PC-3 (cell line): ENCODE results near the gene PIGS. TPM values are rescaled to one million over a fixed set of nuclear protein-coding genes. Genes with fewer than 3 reads are reported as not detected.

Experiments
- ATAC-seq: fragments of 200-7000 bp; cut with Tn5 transposase; 2 replicates; pipeline ENCODE4 v1.9.1; 2020; ENCODE audit warnings: mild to moderate bottlenecking, moderate library complexity
- BruUV-seq: library from RNA; stranded (reverse); fragments of 400-500 nt; replicated peaks from 2 replicates; lab custom pipeline; 2021; lab: Mats Ljungman, UMichigan
- CTCF ChIA-PET: fragments of 300-600 bp; sonication (Branson Sonifier 250); formaldehyde crosslinking; loops from one replicate; lab custom pipeline; 2022; ENCODE audit warnings: antibody characterized with exemption; lab: Charles Lee
- POLR2A ChIA-PET: fragments of 300-600 bp; sonication (Branson Sonifier 250); formaldehyde crosslinking; loops from one replicate; lab custom pipeline; 2022; ENCODE audit warnings: antibody characterized with exemption; ENCODE audit not compliant: unreplicated experiment; lab: Charles Lee
- DNase-seq: peaks from one replicate; pipeline ENCODE4 v3.0.0-alpha.2; 2015
- H2AFZ ChIP-seq: fragments of 300-600 bp; sonication (generic); 2 replicates; pipeline ENCODE4 v1.6.0; 2016; ENCODE audit warnings: antibody characterized with exemption, low read length
- H3F3A ChIP-seq: fragments of 300-600 bp; sonication (generic); one replicate; pipeline ENCODE4 v1.6.0; 2017; ENCODE audit warnings: antibody characterized with exemption, low read length, control low read depth, mild to moderate bottlenecking; ENCODE audit not compliant: unreplicated experiment
- H3K27ac ChIP-seq: fragments of 300-600 bp; sonication (generic); 2 replicates; pipeline ENCODE4 v1.5.1; 2016; ENCODE audit warnings: mild to moderate bottlenecking, low read length
- H3K27me3 ChIP-seq: fragments of 300-600 bp; sonication (generic); 2 replicates; pipeline ENCODE4 v1.6.1; 2016; ENCODE audit warnings: low read length, mixed read lengths
- H3K36me3 ChIP-seq: fragments of 300-600 bp; sonication (generic); 2 replicates; pipeline ENCODE4 v1.6.1; 2016; ENCODE audit warnings: low read depth, mixed run types, low read length, mixed read lengths
- H3K4me1 ChIP-seq: fragments of 300-600 bp; sonication (generic); 2 replicates; pipeline ENCODE4 v1.5.1; 2016; ENCODE audit warnings: low read length; ENCODE audit not compliant: insufficient read depth
- H3K4me2 ChIP-seq: fragments of 300-600 bp; sonication (generic); 2 replicates; pipeline ENCODE4 v1.6.0; 2016; ENCODE audit warnings: low read length
- H3K4me3 ChIP-seq: fragments of 300-600 bp; sonication (generic); 2 replicates; pipeline ENCODE4 v1.5.1; 2016; ENCODE audit warnings: mild to moderate bottlenecking, low read length, mixed read lengths
- H3K79me2 ChIP-seq: fragments of 300-600 bp; sonication (generic); 2 replicates; pipeline ENCODE4 v1.6.1; 2017; ENCODE audit warnings: low read length, mixed read lengths
- H3K9ac ChIP-seq: fragments of 300-600 bp; sonication (generic); 2 replicates; pipeline ENCODE4 v1.6.0; 2016; ENCODE audit warnings: mild to moderate bottlenecking, low read length
- H3K9me2 ChIP-seq: fragments of 300-600 bp; sonication (generic); replicated peaks from 2 replicates; pipeline ENCODE4 v1.6.1; 2016; ENCODE audit warnings: mixed run types, low read length, mixed read lengths
- H3K9me3 ChIP-seq: fragments of 300-600 bp; sonication (generic); 2 replicates; pipeline ENCODE4 v1.6.1; 2016; ENCODE audit warnings: low read length, mixed read lengths
- H4K20me1 ChIP-seq: fragments of 300-600 bp; sonication (generic); 2 replicates; pipeline ENCODE4 v1.6.1; 2016; ENCODE audit warnings: low read length, mixed read lengths
- CTCF ChIP-seq: fragments of 300-600 bp; sonication (generic); conservative IDR thresholded peaks from 2 replicates; pipeline ENCODE4 v1.5.1; 2017; ENCODE audit warnings: antibody characterized with exemption, low read depth, mild to moderate bottlenecking, low read length
- EZH2 ChIP-seq: fragments of 300-600 bp; sonication (generic); IDR thresholded peaks from one replicate; pipeline ENCODE4 v1.6.1; 2017; ENCODE audit warnings: antibody characterized with exemption, mild to moderate bottlenecking, low read length; ENCODE audit not compliant: unreplicated experiment
- EZH2phosphoT487 ChIP-seq: fragments of 300-600 bp; sonication (generic); IDR thresholded peaks from 2 replicates; pipeline ENCODE4 v1.6.1; 2018; ENCODE audit warnings: mild to moderate bottlenecking, antibody characterized with exemption, low read length, borderline replicate concordance
- intact Hi-C: fragments of 100-400 bp; cut with micrococcal nuclease; formaldehyde crosslinking; loops from 2 replicates; pipeline ENCODE4 v1.9.0; 2023
- total RNA-seq: library from RNA; depleted of rRNA; stranded (reverse); fragments of >200 nt; gene quantifications from 2 replicates; pipeline ENCODE4 v1.2.3, GENCODE V29; 2014

Gene PIGS
- total RNA-seq, 1 experiment from 2014 or later: 15.8 TPM

- POLR2A ChIA-PET: no interaction called here
- no peaks in the 10 kb centered on the region for H3K36me3 ChIP-seq
- no peak overlapping the region for H2AFZ ChIP-seq
- no peak for DNase-seq
- intact Hi-C loops: no loop called here
- H3F3A ChIP-seq: no peaks in the 10 kb centered on the region
- ATAC-seq: no peak
- H3K27me3 ChIP-seq: no peaks in the 10 kb centered on the region
- CTCF ChIA-PET: no interaction called here
- no peaks in the 10 kb centered on the region for H3K79me2 ChIP-seq
- H3K27ac ChIP-seq: no peak overlapping the region
- no peaks in the 10 kb centered on the region for H4K20me1 ChIP-seq
- no peak for TF ChIP-seq EZH2phosphoT487
- no peak for TF ChIP-seq CTCF
- no peak for TF ChIP-seq EZH2
- H3K4me2 ChIP-seq: no peak overlapping the region
- H3K4me1 ChIP-seq: peaks cover 7% of the 10 kb centered on the region; the same call in 1 of the 2 replicates
- BruUV-seq: no TSS peak
- no peak overlapping the region for H3K9ac ChIP-seq
- no peaks in the 10 kb centered on the region for H3K9me2 ChIP-seq
- H3K4me3 ChIP-seq: no peak overlapping the region
- no peaks in the 10 kb centered on the region for H3K9me3 ChIP-seq
Measured at GRCh38 chr17:28538296-28538895, 32.9 kb downstream of the PIGS start.

GRCh38 chr17:28537219-28537610 lies 34.1 kb downstream of the PIGS start:
- TF ChIP-seq CTCF (no peak), EZH2 (no peak), EZH2phosphoT487 (no peak)
- ATAC-seq (no peak), DNase-seq (no peak)
- Histone ChIP-seq H3K9me2 (no peaks in the 10 kb centered on the region), H4K20me1 (no peaks in the 10 kb centered on the region), H3K36me3 (no peaks in the 10 kb centered on the region), H3K27me3 (no peaks in the 10 kb centered on the region), H3K4me3 (no peak overlapping the region), H3K4me2 (no peak overlapping the region), H3K9me3 (no peaks in the 10 kb centered on the region), H3F3A (no peaks in the 10 kb centered on the region), H3K27ac (no peak overlapping the region), H3K4me1 (peaks cover 17% of the 10 kb centered on the region; the same call in 1 of the 2 replicates), H3K9ac (no peak overlapping the region), H2AFZ (no peak overlapping the region), H3K79me2 (no peaks in the 10 kb centered on the region)
- BruUV-seq: no TSS peak
- CTCF ChIA-PET: no interaction called here
- POLR2A ChIA-PET: no interaction called here
- intact Hi-C loops: no loop called here

GRCh38 chr17:28536532-28537218 lies 34.6 kb downstream of the PIGS start:
- no peaks in the 10 kb centered on the region for H3F3A ChIP-seq
- H3K27ac ChIP-seq: no peak overlapping the region
- intact Hi-C loops: no loop called here
- no peaks in the 10 kb centered on the region for H3K9me2 ChIP-seq
- peaks cover 17% of the 10 kb centered on the region; the same call in 1 of the 2 replicates for H3K4me1 ChIP-seq
- no peaks in the 10 kb centered on the region for H3K27me3 ChIP-seq
- H4K20me1 ChIP-seq: no peaks in the 10 kb centered on the region
- no peaks in the 10 kb centered on the region for H3K9me3 ChIP-seq
- ATAC-seq (no peak), DNase-seq (no peak)
- no peak overlapping the region for H3K9ac ChIP-seq
- no peak overlapping the region for H2AFZ ChIP-seq
- ChIA-PET CTCF (no interaction called here), POLR2A (no interaction called here)
- no peak overlapping the region for H3K4me2 ChIP-seq
- no peaks in the 10 kb centered on the region for H3K79me2 ChIP-seq
- TF ChIP-seq EZH2 (no peak), EZH2phosphoT487 (no peak), CTCF (no peak)
- no peaks in the 10 kb centered on the region for H3K36me3 ChIP-seq
- no peak overlapping the region for H3K4me3 ChIP-seq
- no TSS peak for BruUV-seq
